H1 (cell line): ENCODE results near the gene GPR18. TPM values are rescaled to one million over a fixed set of nuclear protein-coding genes. Genes with fewer than 3 reads are reported as not detected.

Experiments
- BCL11A ChIP-seq, 2 experiments: IDR thresholded peaks; one replicate each; pipeline ENCODE4 v1.6.1; 2011; ENCODE audit warnings: low read depth in 2 of 2, low read length in 2 of 2, mild to moderate bottlenecking in 2 of 2
- EGR1 ChIP-seq: IDR thresholded peaks from 2 replicates; pipeline ENCODE4 v1.6.1; 2011; ENCODE audit warnings: low read depth, low read length, borderline replicate concordance
- EP300 ChIP-seq, 2 experiments: IDR thresholded peaks; 1 replicate in 1 of 2; 2 replicates in 1 of 2; pipeline ENCODE4 v1.6.1; 2011 to 2012; ENCODE audit warnings: low read depth in 2 of 2, low read length in 2 of 2, mild to moderate bottlenecking in 2 of 2, borderline replicate concordance in 1 of 2, inconsistent platforms in 1 of 2, moderate library complexity in 1 of 2
- HDAC6 ChIP-seq: IDR thresholded peaks from one replicate; pipeline ENCODE4 v1.7.1; 2012; ENCODE audit warnings: low read depth, mild to moderate bottlenecking, inconsistent platforms, low read length, moderate library complexity
- RBBP5 ChIP-seq: IDR thresholded peaks from 2 replicates; pipeline ENCODE4 v1.7.1; 2012; ENCODE audit warnings: low read depth, mild to moderate bottlenecking, inconsistent platforms, low read length, moderate library complexity, borderline replicate concordance
- SIX5 ChIP-seq: IDR thresholded peaks from 2 replicates; pipeline ENCODE4 v1.6.1; 2011; ENCODE audit warnings: mild to moderate bottlenecking, low read depth, low read length
- SP2 ChIP-seq: IDR thresholded peaks from 2 replicates; pipeline ENCODE4 v1.6.1; 2012; ENCODE audit warnings: mild to moderate bottlenecking, low read length, inconsistent platforms
- SRF ChIP-seq: IDR thresholded peaks from 2 replicates; pipeline ENCODE4 v1.6.1; 2011; ENCODE audit warnings: mild to moderate bottlenecking, low read depth, low read length, moderate library complexity
- polyA plus RNA-seq, 7 experiments: library from polyadenylated mRNA; depleted of rRNA in 3 of 7; stranded (reverse) in 5 of 7; unstranded in 2 of 7; fragments of >200 nt in 5 of 7; fragments of 200-250 nt in 2 of 7; gene quantifications; 1 replicate in 5 of 7; 2 replicates in 1 of 7; 4 replicates in 1 of 7; pipeline versions ENCODE4 v1.2.1 to v1.2.3, GENCODE V29; 2011 to 2013; ENCODE audit warnings: missing spikeins in 2 of 7, mixed read lengths in 2 of 7
- total RNA-seq: library from RNA; stranded (reverse); fragmentation: NEBNext Ultra II Directional; extraction: Animal tissue kit (Norgen Biotek cat#: 25700); gene quantifications from 2 replicates; pipeline ENCODE4 v1.2.1, GENCODE V29; 2021
- TF ChIP-seq, protein P1 (sequence below): IDR thresholded peaks from 2 replicates; pipeline ENCODE4 v1.6.1; 2012; ENCODE audit warnings: inconsistent platforms
- TF ChIP-seq, protein P2 (sequence below): fragments of 300-600 bp; sonication (generic); IDR thresholded peaks from 2 replicates; pipeline ENCODE4 v1.7.1; 2012; ENCODE audit warnings: low read length, moderate library complexity, mild to moderate bottlenecking, inconsistent platforms; ENCODE audit not compliant: insufficient replicate concordance

GPR18 gene
- total and polyA plus RNA-seq, 2 of the 8 experiments (the other 6 are each of a cell fraction or from before 2014, with no cell fraction given) = not detected

DNA sequence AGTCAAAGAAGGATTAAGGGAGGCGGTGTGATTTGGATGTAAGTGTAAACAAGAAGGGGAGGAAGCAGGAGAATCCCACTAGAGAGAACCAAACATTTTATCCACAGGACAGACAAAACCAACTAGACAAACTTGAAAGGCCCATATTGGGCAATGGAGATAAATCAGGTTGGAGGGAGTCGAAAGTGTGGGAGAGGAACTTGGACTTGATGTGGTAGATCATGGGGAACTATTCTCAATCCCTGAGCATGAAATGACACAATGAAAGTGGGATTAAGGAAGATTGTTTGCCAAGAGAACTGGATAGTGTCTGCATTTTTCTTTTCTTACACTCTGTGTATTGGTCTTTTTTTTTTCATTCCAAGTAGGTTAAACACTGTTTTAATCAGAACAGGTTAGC, 31.1 kb upstream of the GPR18 start (continued):
- TF ChIP-seq RBBP5 (no peak), EP300 (IDR thresholded peaks at IDR 0.05; ENCODE audit: borderline replicate concordance in 1 of 2, low read depth in 2 of 2, low read length in 2 of 2) (no peak), BCL11A (IDR thresholded peaks at IDR 0.05; ENCODE audit: low read depth in 2 of 2, low read length in 2 of 2) (no peak), SP2 (no peak), SIX5 (no peak), EGR1 (no peak), SRF (no peak), HDAC6 (no peak)
- TF ChIP-seq, protein P1, sequence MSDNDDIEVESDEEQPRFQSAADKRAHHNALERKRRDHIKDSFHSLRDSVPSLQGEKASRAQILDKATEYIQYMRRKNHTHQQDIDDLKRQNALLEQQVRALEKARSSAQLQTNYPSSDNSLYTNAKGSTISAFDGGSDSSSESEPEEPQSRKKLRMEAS = no peak
- TF ChIP-seq, protein P2, sequence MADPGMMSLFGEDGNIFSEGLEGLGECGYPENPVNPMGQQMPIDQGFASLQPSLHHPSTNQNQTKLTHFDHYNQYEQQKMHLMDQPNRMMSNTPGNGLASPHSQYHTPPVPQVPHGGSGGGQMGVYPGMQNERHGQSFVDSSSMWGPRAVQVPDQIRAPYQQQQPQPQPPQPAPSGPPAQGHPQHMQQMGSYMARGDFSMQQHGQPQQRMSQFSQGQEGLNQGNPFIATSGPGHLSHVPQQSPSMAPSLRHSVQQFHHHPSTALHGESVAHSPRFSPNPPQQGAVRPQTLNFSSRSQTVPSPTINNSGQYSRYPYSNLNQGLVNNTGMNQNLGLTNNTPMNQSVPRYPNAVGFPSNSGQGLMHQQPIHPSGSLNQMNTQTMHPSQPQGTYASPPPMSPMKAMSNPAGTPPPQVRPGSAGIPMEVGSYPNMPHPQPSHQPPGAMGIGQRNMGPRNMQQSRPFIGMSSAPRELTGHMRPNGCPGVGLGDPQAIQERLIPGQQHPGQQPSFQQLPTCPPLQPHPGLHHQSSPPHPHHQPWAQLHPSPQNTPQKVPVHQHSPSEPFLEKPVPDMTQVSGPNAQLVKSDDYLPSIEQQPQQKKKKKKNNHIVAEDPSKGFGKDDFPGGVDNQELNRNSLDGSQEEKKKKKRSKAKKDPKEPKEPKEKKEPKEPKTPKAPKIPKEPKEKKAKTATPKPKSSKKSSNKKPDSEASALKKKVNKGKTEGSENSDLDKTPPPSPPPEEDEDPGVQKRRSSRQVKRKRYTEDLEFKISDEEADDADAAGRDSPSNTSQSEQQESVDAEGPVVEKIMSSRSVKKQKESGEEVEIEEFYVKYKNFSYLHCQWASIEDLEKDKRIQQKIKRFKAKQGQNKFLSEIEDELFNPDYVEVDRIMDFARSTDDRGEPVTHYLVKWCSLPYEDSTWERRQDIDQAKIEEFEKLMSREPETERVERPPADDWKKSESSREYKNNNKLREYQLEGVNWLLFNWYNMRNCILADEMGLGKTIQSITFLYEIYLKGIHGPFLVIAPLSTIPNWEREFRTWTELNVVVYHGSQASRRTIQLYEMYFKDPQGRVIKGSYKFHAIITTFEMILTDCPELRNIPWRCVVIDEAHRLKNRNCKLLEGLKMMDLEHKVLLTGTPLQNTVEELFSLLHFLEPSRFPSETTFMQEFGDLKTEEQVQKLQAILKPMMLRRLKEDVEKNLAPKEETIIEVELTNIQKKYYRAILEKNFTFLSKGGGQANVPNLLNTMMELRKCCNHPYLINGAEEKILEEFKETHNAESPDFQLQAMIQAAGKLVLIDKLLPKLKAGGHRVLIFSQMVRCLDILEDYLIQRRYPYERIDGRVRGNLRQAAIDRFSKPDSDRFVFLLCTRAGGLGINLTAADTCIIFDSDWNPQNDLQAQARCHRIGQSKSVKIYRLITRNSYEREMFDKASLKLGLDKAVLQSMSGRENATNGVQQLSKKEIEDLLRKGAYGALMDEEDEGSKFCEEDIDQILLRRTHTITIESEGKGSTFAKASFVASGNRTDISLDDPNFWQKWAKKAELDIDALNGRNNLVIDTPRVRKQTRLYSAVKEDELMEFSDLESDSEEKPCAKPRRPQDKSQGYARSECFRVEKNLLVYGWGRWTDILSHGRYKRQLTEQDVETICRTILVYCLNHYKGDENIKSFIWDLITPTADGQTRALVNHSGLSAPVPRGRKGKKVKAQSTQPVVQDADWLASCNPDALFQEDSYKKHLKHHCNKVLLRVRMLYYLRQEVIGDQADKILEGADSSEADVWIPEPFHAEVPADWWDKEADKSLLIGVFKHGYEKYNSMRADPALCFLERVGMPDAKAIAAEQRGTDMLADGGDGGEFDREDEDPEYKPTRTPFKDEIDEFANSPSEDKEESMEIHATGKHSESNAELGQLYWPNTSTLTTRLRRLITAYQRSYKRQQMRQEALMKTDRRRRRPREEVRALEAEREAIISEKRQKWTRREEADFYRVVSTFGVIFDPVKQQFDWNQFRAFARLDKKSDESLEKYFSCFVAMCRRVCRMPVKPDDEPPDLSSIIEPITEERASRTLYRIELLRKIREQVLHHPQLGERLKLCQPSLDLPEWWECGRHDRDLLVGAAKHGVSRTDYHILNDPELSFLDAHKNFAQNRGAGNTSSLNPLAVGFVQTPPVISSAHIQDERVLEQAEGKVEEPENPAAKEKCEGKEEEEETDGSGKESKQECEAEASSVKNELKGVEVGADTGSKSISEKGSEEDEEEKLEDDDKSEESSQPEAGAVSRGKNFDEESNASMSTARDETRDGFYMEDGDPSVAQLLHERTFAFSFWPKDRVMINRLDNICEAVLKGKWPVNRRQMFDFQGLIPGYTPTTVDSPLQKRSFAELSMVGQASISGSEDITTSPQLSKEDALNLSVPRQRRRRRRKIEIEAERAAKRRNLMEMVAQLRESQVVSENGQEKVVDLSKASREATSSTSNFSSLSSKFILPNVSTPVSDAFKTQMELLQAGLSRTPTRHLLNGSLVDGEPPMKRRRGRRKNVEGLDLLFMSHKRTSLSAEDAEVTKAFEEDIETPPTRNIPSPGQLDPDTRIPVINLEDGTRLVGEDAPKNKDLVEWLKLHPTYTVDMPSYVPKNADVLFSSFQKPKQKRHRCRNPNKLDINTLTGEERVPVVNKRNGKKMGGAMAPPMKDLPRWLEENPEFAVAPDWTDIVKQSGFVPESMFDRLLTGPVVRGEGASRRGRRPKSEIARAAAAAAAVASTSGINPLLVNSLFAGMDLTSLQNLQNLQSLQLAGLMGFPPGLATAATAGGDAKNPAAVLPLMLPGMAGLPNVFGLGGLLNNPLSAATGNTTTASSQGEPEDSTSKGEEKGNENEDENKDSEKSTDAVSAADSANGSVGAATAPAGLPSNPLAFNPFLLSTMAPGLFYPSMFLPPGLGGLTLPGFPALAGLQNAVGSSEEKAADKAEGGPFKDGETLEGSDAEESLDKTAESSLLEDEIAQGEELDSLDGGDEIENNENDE = no peak
